NCI-H2171 treated with DMSO at 0.1 percent for 48 hours (cell line): ENCODE results near the gene AIF1.

Source experiments
- DNase-seq: peaks from one replicate; lab custom pipeline; 2025; lab: John Stamatoyannopoulos, UW

AIF1 gene

DNA sequence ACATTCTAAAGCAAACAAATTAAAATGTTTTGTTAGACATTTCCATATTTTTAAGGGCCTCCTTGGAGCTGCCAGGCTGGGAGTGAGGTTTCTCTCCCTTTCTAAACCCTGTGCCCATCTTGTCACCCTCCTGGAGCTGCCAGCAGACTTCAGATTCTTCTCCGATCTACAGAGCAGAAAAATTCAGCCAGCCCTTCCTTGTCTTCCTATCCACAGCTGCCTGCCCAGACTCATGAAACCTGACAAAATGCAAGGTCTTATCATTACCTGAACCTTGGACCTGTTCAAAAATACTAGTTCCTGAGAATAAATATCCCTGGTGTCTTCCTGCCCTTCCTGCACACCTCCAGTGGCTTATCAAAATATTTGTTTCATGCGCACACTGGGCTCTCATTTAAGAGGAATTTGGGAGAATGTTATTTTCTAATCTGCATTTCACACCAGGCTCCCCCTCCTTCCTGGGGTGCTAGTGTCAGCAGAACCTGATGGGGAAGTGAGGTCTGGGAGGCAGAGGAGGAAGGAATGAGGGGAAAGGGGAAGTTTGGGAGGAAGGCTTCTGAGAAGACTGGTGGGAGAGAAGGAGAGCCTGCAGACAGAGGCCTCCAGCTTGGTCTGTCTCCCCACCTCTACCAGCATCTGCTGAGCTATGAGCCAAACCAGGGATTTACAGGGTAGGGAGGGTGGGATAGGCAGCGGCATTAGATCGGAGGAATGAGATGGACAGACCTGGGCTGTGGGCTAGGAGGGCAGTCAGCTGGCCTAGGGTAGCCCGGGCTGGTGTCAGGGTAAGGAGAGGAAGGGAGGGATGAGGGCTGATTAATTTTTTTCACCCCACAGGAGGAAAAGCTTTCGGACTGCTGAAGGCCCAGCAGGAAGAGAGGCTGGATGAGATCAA lies at the start of gene AIF1:
Gene AIF1 (plus strand): TSS at position 551 of the 895 bp plus-strand sequence. CDS start 96 bp downstream, at position 647.
- DNase-seq: no peak

DNA sequence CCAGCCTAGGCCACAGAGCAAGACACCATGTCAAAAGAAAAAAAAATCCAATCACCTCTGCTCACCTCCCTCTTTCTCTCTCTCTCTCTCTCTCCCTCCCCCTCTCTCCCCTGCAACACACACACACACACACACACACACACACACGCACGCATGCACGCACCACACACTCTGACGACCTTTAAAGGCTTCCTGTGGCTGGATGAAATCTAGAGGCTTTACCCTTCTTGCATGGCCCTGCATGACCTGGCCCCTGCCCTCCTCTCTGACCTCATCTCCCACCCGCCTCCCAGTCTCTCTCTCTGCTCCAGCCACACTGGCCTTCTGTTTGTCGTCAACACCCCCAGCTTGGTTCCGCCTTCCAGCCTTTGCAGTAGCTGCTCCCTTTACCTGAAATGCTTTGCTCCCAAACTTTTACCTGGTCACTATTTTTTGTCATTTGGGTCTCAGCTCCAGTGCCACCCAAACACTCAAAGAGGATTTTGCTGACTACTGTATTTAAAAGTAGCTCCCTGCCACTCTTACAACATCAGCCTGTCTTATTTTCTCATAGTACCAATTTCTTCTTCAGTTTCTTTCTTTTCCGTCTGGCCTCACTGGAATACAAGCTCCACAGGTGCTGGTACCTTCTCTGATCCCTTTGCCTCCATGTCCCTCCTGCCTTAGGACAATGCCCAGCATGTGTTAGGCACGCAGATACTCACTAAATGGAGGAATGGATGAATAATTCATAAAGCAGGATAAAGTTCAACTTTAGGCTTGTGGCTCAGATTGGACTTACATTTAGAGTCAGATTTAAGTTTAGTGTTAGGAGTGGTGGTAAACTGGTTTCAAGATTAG lies 47.3 kb upstream of the AIF1 start:
- no peak for DNase-seq

DNA sequence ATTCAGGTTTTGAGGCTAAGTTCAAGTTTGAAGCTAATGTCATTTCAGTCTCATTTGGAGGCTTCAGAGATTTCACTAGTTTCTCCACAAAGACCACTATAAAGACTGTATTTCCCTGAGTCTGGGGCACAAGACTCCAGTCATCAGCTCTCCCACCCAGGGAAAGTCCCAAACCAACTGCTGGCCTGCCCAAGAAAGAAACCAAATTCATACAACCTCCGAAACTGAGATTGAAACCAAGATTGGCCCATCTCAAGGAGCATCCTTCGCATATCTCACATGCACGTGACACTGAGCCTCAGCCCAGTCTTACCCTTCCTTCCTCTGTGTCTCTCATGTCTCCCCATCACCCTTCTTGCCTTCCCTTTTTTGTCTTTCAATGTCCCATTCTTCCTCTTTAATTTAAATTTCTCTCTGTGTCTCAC lies 46.5 kb upstream of the AIF1 start:
- no peak for DNase-seq

DNA sequence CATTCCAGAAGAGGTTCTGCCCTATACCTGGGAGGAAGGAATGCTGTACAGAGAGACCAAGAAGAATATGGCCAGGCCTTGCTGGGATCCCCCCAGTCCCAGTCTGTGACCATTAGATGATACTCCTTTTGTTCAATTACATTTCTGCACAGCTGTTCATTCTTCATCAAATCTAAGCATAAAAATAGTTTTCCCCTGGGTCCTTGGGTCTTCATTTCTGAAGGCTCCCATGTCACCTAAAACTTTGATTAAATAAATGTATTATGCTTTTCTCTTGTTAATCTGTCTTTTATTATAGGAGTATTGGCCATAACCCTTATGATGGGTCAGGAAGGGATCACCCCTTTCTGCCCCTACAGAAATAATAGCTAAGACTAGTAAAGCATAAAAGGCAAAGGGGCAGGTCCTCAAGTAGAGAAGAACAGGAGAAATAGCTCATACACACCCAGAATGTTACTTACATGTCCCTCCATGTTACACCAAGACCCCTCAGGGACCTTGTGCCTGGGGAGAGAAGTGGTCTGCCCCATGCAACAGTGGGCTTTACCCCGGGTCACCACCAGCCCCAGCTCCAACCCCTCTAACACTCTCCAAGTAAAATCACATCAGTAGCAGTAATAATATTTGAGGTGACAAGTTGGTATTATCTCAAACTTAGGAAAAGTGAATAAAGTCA lies 45.0 kb upstream of the AIF1 start:
- no peak for DNase-seq

DNA sequence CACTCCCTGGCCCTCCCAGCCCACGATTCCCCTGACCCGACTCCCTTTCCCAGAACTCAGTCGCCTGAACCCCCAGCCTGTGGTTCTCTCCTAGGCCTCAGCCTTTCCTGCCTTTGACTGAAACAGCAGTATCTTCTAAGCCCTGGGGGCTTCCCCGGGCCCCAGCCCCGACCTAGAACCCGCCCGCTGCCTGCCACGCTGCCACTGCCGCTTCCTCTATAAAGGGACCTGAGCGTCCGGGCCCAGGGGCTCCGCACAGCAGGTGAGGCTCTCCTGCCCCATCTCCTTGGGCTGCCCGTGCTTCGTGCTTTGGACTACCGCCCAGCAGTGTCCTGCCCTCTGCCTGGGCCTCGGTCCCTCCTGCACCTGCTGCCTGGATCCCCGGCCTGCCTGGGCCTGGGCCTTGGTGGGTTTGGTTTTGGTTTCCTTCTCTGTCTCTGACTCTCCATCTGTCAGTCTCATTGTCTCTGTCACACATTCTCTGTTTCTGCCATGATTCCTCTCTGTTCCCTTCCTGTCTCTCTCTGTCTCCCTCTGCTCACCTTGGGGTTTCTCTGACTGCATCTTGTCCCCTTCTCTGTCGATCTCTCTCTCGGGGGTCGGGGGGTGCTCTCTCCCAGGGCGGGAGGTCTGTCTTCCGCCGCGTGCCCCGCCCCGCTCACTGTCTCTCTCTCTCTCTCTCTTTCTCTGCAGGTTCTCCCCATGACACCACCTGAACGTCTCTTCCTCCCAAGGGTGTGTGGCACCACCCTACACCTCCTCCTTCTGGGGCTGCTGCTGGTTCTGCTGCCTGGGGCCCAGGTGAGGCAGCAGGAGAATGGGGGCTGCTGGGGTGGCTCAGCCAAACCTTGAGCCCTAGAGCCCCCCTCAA lies 42.8 kb upstream of the AIF1 start, which contains the start of gene LTA:
Gene LTA (plus strand): TSS at position 249 of the 871 bp plus-strand sequence. CDS start 454 bp downstream, at position 703.
- no peak for DNase-seq

DNA sequence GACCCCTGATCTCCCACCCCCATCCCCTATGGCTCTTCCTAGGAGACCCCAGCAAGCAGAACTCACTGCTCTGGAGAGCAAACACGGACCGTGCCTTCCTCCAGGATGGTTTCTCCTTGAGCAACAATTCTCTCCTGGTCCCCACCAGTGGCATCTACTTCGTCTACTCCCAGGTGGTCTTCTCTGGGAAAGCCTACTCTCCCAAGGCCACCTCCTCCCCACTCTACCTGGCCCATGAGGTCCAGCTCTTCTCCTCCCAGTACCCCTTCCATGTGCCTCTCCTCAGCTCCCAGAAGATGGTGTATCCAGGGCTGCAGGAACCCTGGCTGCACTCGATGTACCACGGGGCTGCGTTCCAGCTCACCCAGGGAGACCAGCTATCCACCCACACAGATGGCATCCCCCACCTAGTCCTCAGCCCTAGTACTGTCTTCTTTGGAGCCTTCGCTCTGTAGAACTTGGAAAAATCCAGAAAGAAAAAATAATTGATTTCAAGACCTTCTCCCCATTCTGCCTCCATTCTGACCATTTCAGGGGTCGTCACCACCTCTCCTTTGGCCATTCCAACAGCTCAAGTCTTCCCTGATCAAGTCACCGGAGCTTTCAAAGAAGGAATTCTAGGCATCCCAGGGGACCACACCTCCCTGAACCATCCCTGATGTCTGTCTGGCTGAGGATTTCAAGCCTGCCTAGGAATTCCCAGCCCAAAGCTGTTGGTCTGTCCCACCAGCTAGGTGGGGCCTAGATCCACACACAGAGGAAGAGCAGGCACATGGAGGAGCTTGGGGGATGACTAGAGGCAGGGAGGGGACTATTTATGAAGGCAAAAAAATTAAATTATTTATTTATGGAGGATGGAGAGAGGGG lies 41.6 kb upstream of the AIF1 start:
- DNase-seq: no peak

DNA sequence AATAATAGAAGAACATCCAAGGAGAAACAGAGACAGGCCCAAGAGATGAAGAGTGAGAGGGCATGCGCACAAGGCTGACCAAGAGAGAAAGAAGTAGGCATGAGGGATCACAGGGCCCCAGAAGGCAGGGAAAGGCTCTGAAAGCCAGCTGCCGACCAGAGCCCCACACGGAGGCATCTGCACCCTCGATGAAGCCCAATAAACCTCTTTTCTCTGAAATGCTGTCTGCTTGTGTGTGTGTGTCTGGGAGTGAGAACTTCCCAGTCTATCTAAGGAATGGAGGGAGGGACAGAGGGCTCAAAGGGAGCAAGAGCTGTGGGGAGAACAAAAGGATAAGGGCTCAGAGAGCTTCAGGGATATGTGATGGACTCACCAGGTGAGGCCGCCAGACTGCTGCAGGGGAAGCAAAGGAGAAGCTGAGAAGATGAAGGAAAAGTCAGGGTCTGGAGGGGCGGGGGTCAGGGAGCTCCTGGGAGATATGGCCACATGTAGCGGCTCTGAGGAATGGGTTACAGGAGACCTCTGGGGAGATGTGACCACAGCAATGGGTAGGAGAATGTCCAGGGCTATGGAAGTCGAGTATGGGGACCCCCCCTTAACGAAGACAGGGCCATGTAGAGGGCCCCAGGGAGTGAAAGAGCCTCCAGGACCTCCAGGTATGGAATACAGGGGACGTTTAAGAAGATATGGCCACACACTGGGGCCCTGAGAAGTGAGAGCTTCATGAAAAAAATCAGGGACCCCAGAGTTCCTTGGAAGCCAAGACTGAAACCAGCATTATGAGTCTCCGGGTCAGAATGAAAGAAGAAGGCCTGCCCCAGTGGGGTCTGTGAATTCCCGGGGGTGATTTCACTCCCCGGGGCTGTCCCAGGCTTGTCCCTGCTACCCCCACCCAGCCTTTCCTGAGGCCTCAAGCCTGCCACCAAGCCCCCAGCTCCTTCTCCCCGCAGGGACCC lies 40.6 kb upstream of the AIF1 start:
- DNase-seq: no peak

DNA sequence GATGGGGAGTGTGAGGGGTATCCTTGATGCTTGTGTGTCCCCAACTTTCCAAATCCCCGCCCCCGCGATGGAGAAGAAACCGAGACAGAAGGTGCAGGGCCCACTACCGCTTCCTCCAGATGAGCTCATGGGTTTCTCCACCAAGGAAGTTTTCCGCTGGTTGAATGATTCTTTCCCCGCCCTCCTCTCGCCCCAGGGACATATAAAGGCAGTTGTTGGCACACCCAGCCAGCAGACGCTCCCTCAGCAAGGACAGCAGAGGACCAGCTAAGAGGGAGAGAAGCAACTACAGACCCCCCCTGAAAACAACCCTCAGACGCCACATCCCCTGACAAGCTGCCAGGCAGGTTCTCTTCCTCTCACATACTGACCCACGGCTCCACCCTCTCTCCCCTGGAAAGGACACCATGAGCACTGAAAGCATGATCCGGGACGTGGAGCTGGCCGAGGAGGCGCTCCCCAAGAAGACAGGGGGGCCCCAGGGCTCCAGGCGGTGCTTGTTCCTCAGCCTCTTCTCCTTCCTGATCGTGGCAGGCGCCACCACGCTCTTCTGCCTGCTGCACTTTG lies 39.6 kb upstream of the AIF1 start, which contains the start of gene TNF:
Gene TNF (plus strand): TSS at position 231 of the 567 bp plus-strand sequence. CDS start 177 bp downstream, at position 408.
- DNase-seq: no peak

DNA sequence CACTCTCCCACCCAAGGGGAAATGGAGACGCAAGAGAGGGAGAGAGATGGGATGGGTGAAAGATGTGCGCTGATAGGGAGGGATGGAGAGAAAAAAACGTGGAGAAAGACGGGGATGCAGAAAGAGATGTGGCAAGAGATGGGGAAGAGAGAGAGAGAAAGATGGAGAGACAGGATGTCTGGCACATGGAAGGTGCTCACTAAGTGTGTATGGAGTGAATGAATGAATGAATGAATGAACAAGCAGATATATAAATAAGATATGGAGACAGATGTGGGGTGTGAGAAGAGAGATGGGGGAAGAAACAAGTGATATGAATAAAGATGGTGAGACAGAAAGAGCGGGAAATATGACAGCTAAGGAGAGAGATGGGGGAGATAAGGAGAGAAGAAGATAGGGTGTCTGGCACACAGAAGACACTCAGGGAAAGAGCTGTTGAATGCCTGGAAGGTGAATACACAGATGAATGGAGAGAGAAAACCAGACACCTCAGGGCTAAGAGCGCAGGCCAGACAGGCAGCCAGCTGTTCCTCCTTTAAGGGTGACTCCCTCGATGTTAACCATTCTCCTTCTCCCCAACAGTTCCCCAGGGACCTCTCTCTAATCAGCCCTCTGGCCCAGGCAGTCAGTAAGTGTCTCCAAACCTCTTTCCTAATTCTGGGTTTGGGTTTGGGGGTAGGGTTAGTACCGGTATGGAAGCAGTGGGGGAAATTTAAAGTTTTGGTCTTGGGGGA lies 38.9 kb upstream of the AIF1 start:
- DNase-seq: peak; percentile 54

DNA sequence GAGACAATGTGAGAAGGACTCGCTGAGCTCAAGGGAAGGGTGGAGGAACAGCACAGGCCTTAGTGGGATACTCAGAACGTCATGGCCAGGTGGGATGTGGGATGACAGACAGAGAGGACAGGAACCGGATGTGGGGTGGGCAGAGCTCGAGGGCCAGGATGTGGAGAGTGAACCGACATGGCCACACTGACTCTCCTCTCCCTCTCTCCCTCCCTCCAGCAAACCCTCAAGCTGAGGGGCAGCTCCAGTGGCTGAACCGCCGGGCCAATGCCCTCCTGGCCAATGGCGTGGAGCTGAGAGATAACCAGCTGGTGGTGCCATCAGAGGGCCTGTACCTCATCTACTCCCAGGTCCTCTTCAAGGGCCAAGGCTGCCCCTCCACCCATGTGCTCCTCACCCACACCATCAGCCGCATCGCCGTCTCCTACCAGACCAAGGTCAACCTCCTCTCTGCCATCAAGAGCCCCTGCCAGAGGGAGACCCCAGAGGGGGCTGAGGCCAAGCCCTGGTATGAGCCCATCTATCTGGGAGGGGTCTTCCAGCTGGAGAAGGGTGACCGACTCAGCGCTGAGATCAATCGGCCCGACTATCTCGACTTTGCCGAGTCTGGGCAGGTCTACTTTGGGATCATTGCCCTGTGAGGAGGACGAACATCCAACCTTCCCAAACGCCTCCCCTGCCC lies 38.0 kb upstream of the AIF1 start:
- no peak for DNase-seq

DNA sequence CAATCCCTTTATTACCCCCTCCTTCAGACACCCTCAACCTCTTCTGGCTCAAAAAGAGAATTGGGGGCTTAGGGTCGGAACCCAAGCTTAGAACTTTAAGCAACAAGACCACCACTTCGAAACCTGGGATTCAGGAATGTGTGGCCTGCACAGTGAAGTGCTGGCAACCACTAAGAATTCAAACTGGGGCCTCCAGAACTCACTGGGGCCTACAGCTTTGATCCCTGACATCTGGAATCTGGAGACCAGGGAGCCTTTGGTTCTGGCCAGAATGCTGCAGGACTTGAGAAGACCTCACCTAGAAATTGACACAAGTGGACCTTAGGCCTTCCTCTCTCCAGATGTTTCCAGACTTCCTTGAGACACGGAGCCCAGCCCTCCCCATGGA lies 37.5 kb upstream of the AIF1 start:
- no peak for DNase-seq

DNA sequence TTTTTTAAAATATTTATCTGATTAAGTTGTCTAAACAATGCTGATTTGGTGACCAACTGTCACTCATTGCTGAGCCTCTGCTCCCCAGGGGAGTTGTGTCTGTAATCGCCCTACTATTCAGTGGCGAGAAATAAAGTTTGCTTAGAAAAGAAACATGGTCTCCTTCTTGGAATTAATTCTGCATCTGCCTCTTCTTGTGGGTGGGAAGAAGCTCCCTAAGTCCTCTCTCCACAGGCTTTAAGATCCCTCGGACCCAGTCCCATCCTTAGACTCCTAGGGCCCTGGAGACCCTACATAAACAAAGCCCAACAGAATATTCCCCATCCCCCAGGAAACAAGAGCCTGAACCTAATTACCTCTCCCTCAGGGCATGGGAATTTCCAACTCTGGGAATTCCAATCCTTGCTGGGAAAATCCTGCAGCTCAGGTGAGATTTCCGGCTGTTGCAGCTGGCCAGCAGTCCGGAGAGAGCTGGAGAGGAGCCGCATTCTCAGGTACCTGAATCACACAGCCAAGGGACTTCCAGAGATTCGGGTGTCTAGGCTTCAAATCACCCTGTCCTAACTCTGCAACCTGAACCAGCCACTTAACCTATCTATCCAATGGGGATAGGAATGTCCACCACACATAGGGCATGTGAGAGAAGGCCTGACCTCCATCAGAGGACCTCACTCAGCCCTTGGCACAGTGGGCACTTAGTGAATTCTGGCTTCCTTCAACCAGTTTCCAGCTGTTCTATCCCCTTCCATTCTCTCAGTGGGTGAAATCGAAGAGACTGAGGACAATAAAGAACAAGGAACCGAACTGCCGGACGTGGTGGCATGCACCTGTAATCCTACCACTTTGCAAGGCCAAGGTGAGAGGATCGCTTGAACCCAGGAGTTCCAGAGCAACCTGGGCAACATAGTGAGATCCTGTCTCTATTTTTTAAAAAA lies 36.6 kb upstream of the AIF1 start:
- no peak for DNase-seq

DNA sequence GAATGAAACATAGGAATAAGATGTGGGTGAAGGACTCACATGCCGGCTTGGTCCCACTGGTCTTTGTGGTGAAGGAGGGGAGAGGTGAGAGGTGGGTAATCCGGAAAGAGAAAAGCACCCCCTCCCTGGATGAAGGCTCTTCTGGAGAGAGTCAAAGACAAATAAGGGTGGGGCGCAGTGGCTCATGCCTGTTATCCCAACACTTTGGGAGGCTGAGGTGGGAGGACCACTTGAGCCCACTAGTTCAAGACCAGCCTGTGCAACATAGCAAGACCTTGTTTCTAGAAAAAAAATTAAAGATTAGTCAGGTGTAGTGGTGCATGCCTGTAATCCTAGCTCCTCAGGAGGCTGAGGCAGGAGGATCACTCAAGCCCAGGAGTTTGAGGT lies 35.9 kb upstream of the AIF1 start:
- DNase-seq: no peak

DNA sequence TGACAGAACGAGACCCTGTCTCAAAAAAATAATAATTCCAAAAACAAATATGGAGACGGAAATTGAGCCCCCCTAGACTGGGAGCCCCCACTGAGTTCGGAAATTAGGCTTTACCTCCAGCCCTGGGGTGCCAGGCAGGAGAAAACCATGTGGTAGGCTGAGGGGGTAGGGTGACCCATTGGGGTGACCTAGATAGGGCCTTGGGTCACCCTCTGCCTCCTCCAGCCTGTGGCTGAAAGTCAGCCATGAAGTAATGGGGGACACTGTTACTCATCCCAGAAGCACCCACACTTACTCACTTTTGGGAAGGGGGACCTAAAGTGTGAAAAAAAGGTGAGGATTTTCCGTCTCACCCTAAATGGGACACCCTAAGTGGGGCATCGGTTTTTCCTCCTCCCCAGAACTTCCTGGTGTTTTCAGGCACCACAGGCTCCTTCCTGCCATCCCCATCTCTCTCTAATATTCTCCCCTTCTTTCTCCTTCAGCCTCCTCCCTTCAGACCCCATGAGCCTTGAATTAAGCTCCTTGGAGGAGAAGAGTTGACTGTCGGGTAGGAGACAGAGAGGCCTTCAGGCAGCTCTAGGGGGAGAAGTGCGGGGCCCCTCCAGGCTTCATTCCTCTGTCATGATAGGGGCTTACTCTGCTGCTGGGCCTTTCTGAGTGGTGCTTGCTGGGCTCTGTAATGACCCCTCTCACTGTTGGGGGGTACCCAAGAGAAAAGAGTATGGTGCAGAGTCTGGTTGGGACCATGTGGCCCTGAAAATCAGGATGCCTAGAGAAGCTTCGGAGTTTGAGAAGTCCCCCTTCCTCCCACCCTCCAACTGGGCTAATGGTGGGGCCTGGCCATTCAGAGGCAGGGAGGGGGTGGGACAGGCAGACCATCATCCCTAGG lies 35.2 kb upstream of the AIF1 start:
- DNase-seq: no peak

DNA sequence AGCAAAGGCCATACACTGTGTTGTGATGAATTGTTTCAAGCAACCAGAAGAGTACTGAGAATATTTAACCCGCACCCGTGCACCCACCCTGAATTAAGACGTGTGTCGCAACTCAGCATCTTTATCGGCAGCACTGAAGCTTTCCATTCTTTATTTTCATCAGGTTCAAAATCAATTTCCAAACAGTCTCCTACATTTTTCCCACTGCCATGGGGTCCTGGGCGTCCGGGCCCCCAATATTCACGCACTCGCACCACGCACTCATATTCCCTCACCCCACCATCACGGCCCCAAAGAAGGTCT lies 34.6 kb upstream of the AIF1 start:
- no peak for DNase-seq
